Measurements from ENCODE around the gene ORAI2. TPM values are rescaled to one million over a fixed set of nuclear protein-coding genes. Genes with fewer than 3 reads are reported as not detected.
"Not testable (repeated sequence)": the region's sequence is repeated elsewhere in the genome, so short reads cannot be mapped to it uniquely, and the experiment has no call there.

ORAI2 gene
- total RNA-seq, 1 experiment from 2014 or later = 69.7 TPM

DNA sequence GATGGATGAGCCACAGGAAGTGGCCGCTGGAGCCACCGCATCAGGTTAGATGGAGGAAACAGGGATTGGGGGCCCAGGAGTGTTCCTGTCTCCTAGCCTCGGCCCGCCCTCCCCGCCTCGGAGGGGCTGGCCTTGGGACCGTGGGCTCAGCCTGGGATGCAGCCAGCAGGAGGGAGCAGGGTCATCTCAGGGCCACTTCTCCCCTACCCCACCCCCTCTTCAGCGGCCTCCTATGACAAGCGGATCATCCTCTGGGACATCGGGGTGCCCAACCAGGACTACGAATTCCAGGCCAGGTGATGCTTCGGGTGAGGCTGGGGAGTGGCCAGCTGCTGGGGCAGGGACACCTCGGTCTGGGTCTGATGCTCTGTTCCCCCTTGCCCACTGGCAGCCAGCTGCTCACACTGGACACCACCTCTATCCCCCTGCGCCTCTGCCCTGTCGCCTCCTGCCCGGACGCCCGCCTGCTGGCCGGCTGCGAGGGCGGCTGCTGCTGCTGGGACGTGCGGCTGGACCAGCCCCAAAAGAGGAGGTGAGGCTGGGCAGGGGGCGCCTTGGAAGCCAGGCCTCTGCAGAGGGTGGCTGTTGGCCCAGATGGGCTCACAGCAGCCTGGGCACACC is 36.1 kb downstream of the ORAI2 start:
- DNase-seq (ENCODE audit: low read depth) = no peak

DNA sequence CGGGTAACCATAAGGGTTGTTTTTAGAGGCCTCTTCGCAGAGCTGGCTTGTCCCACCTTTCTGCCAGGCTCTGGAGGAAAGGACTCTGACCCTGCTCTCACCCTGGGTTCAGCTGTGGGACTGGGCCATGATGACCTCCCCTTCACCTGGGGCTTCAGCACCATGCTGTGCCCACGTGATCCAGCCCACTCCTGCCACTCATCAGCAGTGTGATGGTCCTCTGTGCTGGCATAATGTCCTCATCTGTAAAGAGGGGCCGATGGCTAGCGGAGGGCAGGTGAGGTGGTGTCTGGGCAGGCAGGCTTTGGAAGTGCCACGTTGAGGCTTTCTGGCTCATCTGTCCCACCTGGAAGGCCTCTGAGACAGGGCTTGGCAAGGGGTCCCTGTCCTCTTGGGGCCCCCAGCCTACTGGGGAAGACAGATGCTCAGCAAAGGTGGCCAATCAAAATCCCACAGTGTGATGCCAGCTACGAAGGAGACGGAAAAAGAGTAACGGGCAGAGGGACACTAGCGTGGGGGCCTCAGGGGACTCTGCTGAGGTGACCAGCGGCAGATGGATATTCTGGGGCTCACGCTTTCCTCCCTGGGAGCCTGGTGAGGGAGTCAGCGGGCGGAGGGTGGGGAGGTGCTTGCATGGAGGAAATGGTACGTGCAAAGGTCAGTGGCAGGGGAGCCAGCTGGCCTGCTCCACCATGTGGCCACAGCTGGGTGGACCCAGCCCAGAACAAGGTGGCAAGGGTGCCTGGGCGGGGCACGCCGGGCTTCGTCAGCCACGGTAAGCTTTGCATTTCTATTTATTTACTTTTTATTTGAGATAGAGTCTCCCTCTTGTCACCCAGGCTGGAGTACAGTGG is 36.8 kb downstream of the ORAI2 start:
- DNase-seq (ENCODE audit: low read depth) = no peak

DNA sequence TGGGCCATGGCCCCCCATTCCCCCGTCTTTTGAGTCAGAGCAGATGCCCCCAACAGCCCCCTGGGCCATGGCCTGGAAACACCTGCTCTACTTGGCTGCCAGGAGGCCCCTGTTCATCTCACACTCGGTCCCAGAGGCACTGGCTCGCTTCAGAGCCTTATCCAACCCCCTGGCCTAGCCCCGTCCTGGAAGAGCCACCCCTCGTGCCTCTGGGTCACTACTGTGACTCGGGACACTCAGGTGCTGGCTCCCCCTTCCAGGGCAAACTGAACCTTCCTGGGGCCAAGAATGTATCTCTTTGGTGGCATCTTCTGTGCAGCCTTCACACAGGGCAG is 38.4 kb downstream of the ORAI2 start:
- no peak for DNase-seq (ENCODE audit: low read depth)

DNA sequence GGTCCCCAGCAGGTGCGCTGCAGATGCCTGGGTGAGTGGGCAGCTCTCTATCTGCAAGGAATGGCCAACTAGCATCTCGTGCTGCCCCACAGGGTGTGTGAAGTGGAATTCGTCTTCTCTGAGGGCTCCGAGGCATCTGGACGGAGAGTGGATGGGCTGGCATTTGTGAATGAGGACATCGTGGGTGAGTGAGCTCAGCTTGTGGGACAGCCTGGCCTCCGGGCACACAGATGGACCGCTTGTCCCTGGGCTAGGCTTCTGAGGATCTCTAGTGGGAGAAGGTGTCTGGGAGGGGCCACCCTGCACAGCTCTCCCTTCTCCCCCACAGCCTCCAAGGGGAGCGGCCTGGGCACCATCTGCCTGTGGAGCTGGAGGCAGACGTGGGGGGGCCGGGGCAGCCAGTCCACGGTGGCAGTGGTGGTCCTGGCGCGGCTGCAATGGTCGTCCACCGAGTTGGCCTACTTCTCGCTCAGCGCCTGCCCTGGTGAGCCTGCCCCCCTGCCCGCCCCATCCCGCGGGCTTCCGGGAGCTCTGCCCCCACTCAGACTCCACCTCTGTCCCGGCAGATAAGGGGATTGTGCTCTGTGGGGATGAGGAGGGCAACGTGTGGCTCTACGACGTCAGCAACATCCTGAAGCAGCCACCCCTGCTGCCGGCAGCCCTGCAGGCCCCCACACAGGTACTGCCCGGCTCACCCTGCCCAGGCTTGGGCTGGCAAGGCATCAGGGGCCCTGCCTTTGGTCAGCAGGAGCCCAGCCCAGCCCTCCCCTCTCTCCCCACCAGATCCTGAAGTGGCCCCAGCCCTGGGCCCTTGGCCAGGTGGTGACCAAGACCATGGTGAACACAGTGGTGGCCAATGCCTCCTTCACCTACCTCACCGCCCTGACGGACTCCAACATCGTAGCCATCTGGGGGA is 39.0 kb downstream of the ORAI2 start:
- DNase-seq (ENCODE audit: low read depth) = no peak

DNA sequence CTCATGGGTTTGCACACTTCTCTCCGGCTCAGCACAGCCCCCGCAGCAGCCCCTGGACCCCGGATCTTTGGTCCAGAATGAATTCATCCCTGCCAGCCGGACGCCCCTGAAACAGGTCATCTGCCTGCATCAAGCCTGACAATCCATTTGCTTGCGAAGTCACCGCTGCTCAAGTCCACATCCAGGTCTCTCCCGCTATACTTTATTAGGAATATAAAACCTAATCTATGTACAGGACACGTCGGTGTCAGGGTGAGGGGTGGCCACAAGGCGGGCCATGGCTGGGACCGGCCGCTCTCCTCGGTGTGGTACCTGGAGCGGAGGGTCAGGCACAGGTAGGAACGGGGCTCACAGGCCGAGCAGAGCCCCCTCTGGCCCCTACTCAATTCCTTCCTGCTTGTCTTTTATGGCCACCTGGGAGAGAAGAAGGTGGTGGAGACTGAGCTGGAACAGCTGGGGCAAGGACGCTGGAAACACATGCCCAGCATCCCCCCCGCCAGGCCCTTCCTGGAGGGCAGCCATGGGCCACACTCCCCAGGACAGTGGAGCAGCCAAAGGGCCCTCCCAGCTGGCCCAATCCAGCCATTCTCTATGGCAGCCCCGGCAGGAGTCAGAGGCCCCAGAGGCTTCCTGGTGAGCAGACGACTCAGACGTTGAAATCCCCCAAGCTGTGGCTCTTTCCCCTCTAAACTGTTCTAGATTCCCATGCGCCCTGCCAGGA is 40.1 kb downstream of the ORAI2 start:
- peak; percentile 38 for DNase-seq (ENCODE audit: low read depth)

DNA sequence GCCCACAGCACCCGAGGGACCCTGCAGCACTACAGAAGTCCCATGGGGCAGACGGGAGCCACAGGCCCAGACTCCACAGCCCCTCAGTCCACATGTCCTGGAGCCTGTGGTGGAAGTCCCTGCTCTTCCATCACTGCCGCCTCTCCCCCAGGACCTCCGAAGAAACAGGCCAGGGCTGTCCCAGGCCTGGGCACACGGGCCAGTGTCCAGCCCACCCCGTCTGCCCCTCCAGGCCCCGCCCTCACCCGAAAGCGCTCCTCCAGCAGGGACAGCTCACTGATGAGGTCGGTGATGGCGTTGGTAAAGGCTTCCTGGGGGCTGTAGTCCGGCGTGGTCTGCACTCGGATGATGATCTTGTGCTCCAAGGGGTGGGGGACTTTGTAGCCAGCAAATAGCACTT is 40.7 kb downstream of the ORAI2 start:
- DNase-seq (ENCODE audit: low read depth) = not testable (repeated sequence)

DNA sequence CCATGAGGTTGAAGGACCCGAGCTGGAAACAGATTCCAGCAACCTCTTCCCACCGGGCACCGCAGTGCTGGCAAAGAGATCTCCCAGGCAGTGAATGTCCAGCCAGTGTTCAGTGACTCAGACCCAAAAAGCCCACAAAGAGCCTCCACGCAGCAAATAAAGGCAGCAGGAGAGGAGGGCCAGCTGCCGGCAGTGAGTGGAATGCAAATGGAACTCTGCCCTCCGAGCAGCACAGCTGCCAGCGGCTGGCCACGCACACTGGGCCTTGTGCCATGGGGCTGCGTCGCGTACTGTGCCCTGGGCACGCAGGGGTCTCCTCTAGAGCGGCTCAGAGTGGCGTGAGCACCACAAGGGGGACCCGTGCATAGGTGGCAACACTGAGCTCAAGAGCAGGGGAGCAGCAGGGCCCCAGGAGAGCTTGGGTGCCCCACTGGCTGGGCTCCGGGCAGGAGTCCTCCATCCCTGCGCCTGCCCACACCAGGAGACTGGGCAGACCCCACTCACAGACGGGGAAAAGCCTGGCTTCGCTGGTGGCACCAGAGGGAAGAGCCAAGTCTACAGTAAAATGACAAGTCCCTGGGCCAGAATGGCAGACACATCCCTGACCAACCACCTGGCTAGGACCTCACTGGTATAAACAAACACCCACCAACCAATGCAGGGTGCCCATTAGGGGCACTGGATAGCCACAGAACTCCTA is 41.5 kb downstream of the ORAI2 start:
- peak; percentile 63 for DNase-seq (ENCODE audit: low read depth)

DNA sequence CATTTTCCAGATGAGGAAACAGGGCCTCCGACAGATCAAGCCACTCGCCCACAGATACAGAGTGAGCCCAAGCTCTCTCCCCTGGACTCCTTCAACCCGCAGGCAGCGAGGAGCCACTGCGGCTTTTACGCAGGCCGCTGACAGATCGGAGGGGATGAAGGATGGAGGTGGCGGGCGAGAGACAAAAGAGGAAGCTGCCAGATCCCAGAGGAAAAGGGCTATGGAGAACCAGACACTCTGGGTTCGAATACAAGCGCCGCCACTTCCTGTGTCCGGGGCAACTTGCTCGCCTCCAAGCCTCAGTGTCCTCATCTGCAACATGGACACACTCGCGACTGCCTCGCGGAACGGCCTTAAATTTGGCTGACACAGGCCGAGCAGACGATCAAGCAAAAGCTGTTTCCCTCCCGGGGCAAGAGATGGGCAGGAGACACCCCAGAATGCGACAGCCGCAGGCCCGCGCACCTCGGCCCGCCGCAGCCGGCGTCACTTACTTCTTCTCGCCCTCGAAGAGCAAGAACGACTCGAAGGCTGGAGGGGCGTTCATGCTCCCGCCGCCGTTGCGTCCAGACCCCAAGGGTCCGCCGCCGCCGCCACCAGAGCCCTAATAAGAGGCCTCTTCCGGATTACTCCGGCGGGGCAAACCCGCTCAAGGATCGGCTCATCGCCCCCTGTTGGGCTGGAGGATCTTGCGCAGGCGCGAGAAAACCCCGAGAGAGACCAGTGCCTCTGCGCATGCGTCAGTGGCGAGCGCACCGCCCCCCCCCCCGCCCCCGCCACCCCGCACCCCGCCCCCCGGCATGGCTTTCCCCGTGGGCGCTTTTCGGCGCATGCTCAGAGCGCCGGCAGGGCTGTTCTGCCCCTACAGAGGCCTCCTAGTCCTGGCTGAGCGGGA is 45.2 kb downstream of the ORAI2 start, which contains the start of gene POLR2J:
POLR2J (minus strand) TSS at position 609 of the 895 bp plus-strand sequence; CDS start at position 547, 62 bp downstream.
- DNase-seq (ENCODE audit: low read depth) = peak; percentile 78

DNA sequence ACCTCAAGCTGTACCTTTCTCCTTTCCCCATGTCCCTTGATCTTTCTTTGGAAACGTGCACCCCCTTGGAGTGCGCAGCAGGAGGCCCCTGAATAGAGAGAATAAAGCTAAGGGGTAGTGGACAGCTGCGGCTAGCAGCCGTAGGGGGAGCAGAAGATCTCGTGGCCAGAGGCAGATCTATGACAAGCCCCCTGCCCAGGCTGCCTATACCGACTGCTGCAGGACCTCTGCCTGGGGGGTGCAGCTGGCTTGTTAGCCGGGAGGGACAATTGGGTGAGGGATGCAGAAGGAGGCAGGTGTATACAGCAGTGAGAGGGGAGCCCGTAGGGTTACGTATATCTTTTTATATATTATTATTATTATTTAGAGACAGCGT is 45.8 kb downstream of the ORAI2 start:
- not testable (repeated sequence) for DNase-seq (ENCODE audit: low read depth)

DNA sequence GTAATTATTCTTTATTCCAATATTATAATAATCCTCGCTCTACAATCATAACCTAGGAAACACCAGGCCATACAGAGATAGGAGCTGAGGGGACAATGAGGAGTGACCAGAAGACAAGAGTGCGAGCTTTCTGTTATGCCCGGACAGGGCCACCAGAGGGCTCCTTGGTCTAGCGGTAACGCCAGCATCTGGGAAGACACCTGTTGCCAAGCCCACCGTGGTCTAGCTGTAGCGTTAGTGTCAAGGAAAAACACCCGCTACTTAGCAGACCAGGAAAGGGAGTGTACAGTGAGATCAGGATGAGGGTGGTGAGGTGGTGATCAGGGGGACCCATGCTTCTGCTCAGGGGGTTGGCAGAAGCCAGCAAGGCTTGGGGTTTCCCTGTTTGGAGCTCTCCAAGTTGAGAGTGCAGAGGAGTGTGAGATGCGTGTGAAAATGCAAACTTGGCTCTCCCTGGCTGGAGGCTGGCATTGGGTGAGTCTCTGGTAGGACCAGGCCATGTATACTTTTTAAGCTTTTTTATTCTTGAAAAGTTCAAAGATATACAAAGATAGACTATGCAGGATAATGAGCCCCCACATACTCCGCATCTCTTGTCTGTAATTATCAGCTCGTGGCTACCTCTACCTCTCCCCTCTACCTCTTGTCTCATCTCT is 46.7 kb downstream of the ORAI2 start:
- DNase-seq (ENCODE audit: low read depth) = not testable (repeated sequence)

DNA sequence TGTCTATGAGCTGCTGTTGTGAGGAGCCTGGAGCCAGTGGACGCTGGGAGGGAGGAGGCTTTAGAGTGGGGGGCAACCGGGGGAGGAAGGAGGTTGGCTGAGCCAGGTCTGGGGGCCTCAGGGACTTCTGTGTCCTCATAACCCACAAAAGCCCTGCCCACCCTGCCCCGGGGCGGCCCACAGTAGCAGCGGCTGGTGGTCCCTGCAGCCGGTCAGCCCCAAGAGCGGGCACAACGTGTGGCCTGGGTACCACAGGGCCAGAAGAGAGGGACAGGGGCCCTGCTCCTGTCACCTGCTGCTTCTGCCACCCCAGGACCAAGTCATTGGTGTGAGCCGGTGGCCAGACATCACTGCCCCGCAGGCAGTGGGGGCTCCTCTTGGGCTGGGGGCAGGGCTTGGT is 48.6 kb downstream of the ORAI2 start:
- not testable (repeated sequence) for DNase-seq (ENCODE audit: low read depth)

DNA sequence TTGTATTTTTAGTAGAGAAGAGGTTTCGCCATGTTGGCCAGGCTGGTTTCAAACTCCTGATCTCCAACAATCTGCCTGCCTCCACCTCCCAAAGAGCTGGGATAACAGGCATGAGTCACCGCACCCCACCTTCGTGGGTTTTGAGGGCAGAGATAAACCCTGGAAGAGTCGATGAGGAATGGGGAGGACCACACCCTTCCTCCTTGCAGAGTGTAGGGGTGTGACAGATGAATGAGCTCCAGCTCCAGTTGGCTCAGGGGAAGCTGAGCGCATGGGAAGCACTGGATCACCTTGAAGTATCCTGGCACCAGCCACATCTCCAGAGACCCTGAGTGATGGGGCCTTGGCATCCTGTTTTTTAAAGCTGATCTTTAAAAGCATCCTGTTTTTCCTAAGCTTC is 50.9 kb downstream of the ORAI2 start:
- not testable (repeated sequence) for DNase-seq (ENCODE audit: low read depth)

DNA sequence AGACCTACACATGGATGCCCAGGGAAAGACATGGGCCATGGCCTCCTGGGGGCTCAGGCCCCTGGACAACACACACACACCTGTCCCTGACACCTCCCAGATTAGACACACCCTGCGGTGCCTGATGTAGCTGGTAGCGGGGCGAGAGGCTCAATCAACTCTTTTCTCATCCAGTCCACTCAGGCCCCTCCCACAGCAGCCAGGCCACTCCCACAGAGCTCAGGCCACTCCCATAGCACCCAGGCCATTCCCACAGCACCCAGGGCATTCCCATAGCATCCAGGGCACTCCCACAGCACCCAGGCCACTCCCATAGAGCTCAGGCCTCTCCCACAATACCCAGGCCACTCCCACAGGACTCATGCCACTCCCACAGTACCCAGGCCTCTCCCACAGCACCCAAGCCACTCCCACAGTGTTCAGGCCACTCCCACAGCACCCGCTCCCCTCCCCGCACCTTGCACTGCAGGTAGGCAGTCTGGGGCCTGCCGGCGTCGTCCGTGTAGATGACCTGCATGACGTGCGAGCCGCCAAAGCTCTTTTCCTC is 57.2 kb downstream of the ORAI2 start:
- not testable (repeated sequence) for DNase-seq (ENCODE audit: low read depth)

DNA sequence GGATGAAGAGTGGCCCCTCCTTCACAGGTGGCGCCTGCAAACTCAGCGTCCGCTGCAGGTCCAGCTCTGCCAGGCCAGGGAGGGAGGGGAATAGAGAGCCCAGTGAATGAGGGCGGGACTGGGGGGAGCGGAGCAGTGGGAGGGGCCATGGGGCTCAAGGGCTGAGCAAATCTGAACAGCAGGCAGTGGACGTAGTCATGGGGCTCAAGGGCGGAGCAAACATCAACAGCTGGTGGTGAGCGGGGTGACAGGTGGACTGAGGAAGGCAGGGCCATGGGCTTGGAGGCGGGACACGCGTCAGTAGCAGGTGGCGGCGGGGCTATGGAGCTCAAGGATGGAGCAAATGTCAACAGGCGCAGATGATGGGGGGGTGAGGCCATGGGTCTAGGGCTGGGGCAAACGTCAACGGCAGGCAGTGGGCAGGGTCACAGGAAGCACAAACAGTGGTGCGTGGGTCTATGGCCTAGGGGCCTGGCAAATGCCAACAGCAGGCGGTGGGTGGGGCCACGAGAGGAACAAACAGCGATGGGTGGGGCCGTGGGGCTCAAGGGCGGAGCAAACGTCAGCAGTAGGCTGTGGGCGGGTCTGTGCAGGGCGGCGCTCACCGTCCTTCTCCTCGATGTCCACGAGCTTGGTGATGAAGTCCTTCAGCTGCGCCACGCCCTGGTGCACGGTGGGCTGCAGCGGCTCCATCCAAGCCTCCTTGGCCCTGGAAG is 60.0 kb downstream of the ORAI2 start:
- not testable (repeated sequence) for DNase-seq (ENCODE audit: low read depth)

DNA sequence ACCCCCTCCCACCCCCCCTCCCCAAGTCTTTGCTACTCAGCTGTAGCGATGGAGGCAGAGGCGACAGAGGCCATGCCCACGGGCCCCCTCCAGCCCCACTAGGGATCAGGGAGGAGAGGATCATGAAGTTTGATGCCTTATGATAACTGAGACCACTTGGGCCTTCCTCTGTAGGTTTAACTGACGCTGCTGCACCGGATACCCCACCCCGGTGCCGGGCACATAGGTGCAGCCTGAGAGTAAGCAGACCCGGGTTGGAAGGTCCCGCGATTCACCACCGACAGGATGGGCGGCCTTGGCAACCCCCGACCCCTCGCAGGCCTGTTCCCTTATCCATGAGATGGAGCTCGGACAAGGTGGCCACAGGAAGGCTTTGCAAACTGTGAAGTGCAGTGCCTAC is 60.7 kb downstream of the ORAI2 start:
- DNase-seq (ENCODE audit: low read depth) = not testable (repeated sequence)

DNA sequence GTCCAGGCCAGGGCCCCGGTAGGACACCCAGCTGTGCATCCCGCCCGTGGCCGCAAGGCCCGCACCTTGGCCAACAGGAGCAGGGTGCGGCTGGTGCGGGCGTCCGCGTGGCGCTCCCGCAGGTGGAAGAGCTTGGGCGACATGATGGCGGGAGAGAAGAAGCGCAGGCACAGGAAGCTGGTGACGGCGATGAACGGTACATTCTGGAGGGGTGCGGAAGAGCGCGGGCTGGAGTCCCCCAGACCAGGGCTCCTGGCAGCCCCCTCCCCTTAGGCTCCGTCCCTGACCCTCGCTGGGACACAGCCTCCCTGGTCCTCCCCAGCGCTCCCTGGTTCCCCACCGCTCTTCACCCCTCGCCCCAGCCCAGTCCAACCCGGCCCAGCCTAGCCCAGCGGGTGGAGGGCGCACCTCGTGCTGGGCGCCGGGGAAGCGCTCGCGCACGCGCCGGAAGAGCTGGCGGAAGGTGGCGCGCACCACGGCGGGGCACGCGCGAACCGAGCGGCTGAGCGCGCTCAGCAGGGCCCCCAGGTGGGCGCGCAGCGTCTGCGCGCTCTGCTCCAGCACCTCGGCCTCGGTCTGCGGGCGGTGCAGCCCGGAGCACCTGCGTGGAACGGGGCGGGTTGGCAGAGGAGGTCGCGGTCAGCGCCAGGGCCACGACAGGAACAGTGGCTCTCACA is 61.2 kb downstream of the ORAI2 start:
- DNase-seq (ENCODE audit: low read depth) = not testable (repeated sequence)

DNA sequence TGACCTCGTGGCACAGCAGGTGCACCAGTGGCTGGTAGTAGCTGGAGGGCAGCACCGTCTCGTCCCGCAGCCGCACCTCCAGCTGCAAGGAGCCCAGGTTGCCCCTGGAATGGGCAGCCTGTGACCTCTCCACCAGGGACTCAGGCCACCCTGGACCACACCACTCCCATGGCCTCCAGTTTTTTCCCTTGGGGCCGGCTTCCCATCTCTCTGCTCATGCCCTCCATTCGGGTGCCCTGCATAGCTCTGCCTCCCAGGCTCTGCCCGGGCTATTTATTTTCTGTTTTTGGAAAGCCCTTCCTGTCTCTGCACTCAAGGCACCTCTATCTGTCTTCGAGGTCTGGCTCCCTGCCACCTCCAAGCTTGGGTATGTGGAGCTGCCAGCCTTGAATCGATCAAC is 63.5 kb downstream of the ORAI2 start:
- DNase-seq (ENCODE audit: low read depth) = not testable (repeated sequence)

DNA sequence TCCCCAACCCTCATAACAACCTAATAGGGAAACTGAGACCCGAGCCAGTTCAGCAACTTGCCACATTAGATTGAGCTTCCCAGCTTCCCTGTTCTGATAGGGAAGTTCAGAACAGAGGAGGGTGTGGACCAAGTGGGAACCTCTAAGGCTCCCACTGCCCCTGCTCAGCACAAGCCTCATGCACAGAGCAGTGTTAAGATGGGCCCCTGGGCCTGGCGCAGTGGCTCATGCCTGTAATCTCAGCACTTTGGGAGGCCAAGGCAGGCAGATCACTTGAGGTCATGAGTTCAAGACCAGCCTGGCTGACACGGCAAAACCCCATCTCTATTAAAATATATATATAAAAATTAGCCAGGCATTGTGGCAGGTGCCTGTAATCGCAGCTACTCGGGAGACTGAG is 63.9 kb downstream of the ORAI2 start:
- DNase-seq (ENCODE audit: low read depth) = not testable (repeated sequence)
